Subcutaneous abdominal adipose tissue (tissue), 5 donors: ENCODE measurements around the gene PRB2.
"Not testable (repeated sequence)": the region's sequence is repeated elsewhere in the genome, so short reads cannot be mapped to it uniquely, and the experiment has no call there.

Experiments used
- H3K27ac ChIP-seq: one replicate; pipeline ENCODE4 v1.7.0; 2013; ENCODE audit warnings: low read depth, mild to moderate bottlenecking, inconsistent platforms, low read length, moderate library complexity
- H3K27me3 ChIP-seq, 5 donors: one replicate each; pipeline ENCODE4 v1.7.0; 2013; ENCODE audit warnings: low read length in 5 of 5, inconsistent platforms in 1 of 5; ENCODE audit not compliant: control insufficient read depth in 5 of 5, insufficient read depth in 4 of 5
- H3K36me3 ChIP-seq, 5 donors: one replicate each; pipeline ENCODE4 v1.7.0; 2013; ENCODE audit warnings: low read length in 5 of 5; ENCODE audit not compliant: control insufficient read depth in 5 of 5, insufficient read depth in 5 of 5
- H3K4me1 ChIP-seq, 5 donors: one replicate each; pipeline ENCODE4 v1.7.0; 2013; ENCODE audit warnings: low read length in 5 of 5, mild to moderate bottlenecking in 3 of 5, moderate library complexity in 1 of 5; ENCODE audit not compliant: control insufficient read depth in 5 of 5, insufficient read depth in 5 of 5
- H3K4me3 ChIP-seq, 5 donors: one replicate each; pipeline ENCODE4 v1.7.0; 2013; ENCODE audit warnings: low read length in 5 of 5, low read depth in 1 of 5
- H3K9ac ChIP-seq, 5 donors: one replicate each; pipeline ENCODE4 v1.7.0; 2013; ENCODE audit warnings: low read length in 5 of 5, mild to moderate bottlenecking in 4 of 5, moderate library complexity in 3 of 5
- H3K9me3 ChIP-seq, 5 donors: one replicate each; pipeline ENCODE4 v1.7.0; 2013; ENCODE audit warnings: low read length in 5 of 5; ENCODE audit not compliant: control insufficient read depth in 5 of 5
- donor health status: healthy.
- donor health status: healthy.
- donor health status: healthy.
- donor health status: healthy.
- donor health status: healthy.

Gene PRB2

GRCh38 chr12:11360205-11360883 is 35.0 kb downstream of the PRB2 start:
- H3K36me3 ChIP-seq, H3K9ac ChIP-seq, H3K27me3 ChIP-seq, H3K9me3 ChIP-seq, H3K4me3 ChIP-seq, H3K4me1 ChIP-seq, H3K27ac ChIP-seq: not testable (repeated sequence)

- not testable (repeated sequence) for H3K36me3 ChIP-seq, H3K27me3 ChIP-seq, H3K4me3 ChIP-seq, H3K4me1 ChIP-seq, H3K27ac ChIP-seq, H3K9ac ChIP-seq, H3K9me3 ChIP-seq
Observed at GRCh38 chr12:11351736-11352135, 43.6 kb downstream of the PRB2 start.

GRCh38 chr12:11348439-11348838 is 46.9 kb downstream of the PRB2 start:
- Histone ChIP-seq H3K9ac (no peak overlapping the region), H3K36me3 (no peaks in the 10 kb centered on the region), H3K27me3 (no peaks in the 10 kb centered on the region), H3K27ac (no peak overlapping the region), H3K4me3 (no peak overlapping the region), H3K9me3 (peaks cover 0 to 5% (median 0%) of the 10 kb centered on the region in 5 donors), H3K4me1 (no peaks in the 10 kb centered on the region)

GRCh38 chr12:11347810-11348209 is 47.6 kb downstream of the PRB2 start:
- Histone ChIP-seq H3K36me3 (no peaks in the 10 kb centered on the region), H3K4me3 (no peak overlapping the region), H3K27me3 (no peaks in the 10 kb centered on the region), H3K9ac (no peak overlapping the region), H3K27ac (no peak overlapping the region), H3K4me1 (no peaks in the 10 kb centered on the region), H3K9me3 (peaks cover 0 to 5% (median 0%) of the 10 kb centered on the region in 5 donors)

GRCh38 chr12:11344500-11344899 is 50.9 kb downstream of the PRB2 start:
- H3K9ac ChIP-seq, result no peak overlapping the region
- peaks cover 0 to 4% (median 0%) of the 10 kb centered on the region in 5 donors for H3K36me3 ChIP-seq
- no peak overlapping the region for H3K4me3 ChIP-seq
- no peaks in the 10 kb centered on the region for H3K27me3 ChIP-seq
- H3K9me3 ChIP-seq, result peaks cover 0 to 5% (median 0%) of the 10 kb centered on the region in 5 donors
- no peaks in the 10 kb centered on the region for H3K4me1 ChIP-seq
- H3K27ac ChIP-seq, result no peak overlapping the region
